HG02981 (cell line): ENCODE data around the gene CTSV.
A peak's percentile ranks its signal among the peaks of the same experiment; 100 is the strongest.
"Not testable (repeated sequence)": the region's sequence is repeated elsewhere in the genome, so short reads cannot be mapped to it uniquely, and the experiment has no call there.

Experiments
- ATAC-seq: cut with Tn5 transposase; IDR thresholded peaks from one replicate; pipeline ENCODE4 v1.9.1; 2021; ENCODE audit warnings: mild to moderate bottlenecking, moderate library complexity; ENCODE audit not compliant: unreplicated experiment

CTSV gene

DNA sequence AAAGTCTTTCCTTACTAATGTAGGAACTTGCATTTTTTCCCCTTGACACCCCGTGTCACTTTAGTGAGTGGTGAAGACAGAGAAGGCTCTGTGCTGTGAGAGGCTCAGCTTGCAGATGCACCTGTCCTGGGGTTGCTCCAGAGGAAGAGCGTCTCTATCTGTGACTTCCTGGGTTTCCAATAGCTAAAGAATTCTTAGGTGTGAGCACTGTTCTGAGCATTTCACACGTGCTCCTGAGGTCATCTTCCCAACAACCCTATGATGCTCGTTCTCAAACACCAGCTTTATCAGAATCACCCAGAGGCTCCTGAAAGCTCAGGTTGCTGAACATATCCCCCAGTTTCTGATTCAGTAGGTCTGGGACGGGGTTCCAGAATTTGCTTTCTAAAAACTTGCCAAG is 6.4 kb upstream of the CTSV start:
- ATAC-seq, result no peak

DNA sequence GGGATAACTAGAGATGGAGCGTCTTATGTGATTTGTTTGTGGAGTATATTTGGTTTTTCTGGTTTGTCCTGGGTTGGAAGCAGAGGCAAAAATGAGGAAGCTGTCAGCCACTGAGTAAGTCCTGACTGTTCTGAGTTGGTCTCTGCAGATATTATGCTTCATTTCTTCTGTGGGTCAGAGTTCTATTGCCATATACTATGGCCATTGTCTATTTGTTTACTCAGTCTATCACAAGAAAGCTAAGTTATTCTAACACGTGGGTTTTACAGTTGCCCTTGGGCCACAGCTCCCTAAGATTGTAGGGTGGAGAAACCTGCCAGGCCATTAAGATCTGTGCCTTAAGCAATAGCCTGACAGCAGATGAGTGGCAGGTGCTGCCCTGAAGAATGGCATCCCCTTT is 3.0 kb upstream of the CTSV start:
- ATAC-seq, result no peak

DNA sequence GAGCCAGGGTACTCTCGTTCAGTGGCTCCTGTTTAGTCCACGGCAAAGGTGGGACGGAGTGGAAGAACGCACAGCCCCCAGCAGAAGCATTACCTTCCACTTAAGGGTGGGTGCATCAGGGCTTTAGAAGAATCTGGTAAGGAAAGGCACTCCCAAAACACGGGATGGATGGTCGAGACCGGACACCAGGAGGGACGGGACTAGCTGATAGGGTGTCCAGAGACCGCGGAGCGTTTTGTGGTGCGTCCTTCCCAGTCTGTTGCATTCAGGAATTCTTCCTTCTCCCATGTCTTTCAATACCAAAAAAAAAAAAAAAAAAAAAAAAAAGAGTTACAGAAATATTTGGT is 545 bp upstream of the CTSV start:
- no peak for ATAC-seq

DNA sequence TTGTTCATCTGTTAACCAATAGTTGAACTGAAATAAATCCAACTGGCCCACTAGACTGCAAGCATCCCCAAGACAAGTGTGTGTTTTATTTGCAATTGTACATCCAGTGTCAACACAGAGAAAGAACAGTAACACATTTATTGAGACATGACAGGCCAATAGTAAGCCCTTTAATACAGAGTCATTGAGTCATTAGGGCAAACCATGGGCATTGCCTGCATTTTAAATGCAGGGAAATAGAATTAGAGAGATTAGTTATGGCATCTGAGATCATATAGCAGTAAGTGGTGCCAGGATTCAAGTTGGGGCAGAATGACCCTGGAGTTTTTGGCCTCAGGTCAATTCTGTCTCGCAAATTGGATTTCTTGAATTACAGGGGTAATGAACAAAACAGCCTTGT is 15.4 kb downstream of the CTSV start:
- ATAC-seq, result not testable (repeated sequence)

DNA sequence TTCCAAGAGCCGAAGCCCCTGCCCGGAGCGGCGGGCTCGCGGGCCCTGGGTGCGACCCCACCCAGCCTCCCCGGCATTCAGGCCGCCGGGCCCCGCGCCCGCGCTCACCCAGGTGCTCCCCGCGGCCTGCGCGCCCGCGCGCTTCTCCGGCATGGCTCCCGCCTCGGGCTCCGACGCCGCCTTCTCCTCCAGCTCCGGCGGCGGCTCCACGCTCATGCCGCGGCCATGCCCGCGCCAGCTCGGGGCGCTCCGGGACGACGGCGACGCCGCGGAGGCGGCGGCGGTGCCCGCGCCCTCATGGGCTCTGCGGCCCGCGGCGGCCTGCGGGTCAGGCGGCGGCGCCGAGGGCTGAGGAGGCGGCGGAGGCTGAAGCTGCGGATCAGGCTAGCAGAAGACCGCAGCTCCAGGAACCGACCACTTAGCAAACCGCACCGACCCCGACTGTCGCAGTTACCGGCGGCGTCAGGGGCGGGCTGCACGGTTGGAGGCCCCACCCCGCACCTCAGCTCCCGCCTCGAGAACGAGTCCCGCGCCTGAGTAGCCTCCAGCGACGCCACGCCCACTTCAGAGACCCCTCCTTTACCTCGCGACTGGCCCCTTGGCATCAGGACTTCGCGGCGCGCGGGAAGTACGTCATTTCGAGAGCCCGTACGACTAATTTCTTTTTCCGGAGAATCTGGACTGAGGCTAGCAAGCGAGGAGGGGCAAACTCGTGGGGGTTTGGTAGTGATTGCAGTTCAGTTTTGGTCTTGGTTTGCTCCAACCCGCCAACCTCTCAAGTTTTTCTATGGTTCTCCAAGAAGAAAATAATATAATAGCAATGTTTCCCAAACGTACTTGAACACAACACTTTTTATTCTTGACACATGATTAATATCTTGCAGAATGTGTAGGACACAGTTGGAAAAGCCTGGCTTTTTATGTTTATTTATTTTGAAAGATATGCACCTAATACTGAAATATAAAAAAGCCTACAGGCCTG is 25.5 kb downstream of the CTSV start:
- peak; percentile 77 for ATAC-seq

DNA sequence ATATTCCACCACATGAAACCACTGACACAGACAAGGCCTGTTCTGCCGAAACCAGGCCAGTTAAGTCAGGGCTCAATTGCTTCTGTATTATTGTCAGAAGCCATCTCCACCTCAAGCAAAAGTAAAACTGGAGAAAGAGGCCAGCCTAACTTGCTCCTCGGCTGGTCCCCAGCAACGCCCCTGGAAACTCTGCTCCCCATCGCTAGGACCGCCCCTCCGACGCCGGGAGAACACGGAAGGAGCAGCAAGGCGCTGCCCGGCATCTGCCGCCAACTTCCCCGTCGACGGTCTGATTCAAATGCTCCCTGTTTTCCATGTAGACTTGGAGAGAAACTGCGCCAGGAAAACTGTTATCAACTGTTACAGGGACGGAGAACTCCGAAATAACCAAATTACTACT is 26.3 kb downstream of the CTSV start:
- ATAC-seq, result peak; percentile 58

DNA sequence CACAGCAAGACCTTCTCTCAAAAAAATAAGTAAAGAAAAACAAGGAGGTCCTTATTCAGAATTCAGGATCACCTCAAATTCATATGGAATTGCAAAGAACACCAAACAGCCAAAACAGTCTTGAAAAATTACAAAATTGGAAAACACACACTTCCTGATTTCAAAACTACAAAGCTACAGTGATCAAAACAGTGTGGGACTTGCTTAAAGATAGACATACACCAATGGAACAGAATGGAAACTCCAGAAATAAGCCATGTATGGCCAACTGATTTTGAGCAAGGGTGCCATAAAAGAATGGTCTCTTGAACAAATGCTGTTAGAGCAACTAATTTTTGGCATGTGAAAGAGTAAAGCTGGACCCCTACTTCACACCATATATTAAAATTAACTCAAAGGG is 36.7 kb downstream of the CTSV start:
- ATAC-seq, result not testable (repeated sequence)

DNA sequence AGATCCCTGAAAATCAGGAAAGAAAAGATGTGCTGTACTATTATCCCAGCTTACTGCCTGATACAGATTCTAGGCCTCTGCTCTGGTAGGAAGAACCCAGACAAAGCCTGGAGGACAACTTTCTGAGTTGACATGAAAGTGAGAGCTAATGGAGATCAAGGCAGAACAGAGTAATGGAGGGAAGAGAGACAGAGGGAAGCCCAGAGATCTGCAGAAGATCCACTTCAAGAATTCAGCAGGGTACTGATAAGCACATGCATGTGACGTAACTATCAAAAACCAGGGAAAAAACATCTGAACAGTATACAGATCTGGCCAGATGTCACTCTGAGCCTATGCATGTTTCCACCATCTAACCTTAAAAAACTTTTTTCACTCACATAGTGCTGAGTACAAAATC is 37.6 kb downstream of the CTSV start:
- not testable (repeated sequence) for ATAC-seq

DNA sequence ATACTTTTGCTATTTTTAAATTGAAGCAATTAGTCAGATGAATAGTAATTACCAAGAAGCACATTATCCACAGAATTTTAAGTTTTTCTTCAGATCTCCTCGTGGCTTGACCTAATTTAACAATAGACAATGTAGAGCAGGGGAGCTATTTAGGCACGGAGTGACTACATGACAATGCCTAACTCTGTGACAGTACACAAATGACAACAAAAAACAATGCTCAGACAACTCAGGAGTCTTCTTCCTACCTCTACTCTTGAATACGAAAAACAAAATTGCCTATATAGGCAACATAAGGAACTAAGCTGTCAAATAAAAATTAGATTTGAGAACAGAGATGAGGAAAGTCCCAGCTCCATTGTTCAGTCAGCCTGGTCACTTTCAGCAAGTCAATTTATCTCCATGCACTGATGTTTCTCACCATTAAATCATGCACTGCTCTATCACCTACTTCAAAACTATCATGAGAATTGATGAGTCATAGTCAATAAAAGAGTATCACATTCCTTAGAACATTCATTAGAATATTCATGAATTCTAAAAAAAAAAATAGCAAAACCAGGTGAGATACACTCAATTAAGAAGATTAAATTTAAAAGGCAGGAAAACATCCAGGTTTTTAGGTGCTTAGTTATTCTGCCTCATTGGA is 38.7 kb downstream of the CTSV start:
- not testable (repeated sequence) for ATAC-seq

DNA sequence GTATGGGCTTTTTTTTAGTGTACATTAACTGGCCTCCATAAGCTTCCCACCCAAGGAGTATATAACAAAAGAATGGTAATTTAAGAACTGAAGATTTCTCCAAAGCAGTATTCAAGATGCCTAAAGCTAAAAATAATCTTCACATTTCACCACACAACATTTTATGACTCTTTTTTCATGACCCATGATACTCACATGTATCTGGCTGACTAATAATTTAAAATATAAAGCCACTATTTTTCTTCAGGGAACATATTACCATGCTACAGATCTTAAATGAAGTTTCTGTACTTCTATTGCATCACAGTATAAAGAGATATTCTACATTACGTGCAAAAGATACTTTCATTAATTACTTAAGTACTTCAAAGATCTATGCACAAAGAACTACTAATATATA is 39.2 kb downstream of the CTSV start:
- ATAC-seq, result not testable (repeated sequence)

DNA sequence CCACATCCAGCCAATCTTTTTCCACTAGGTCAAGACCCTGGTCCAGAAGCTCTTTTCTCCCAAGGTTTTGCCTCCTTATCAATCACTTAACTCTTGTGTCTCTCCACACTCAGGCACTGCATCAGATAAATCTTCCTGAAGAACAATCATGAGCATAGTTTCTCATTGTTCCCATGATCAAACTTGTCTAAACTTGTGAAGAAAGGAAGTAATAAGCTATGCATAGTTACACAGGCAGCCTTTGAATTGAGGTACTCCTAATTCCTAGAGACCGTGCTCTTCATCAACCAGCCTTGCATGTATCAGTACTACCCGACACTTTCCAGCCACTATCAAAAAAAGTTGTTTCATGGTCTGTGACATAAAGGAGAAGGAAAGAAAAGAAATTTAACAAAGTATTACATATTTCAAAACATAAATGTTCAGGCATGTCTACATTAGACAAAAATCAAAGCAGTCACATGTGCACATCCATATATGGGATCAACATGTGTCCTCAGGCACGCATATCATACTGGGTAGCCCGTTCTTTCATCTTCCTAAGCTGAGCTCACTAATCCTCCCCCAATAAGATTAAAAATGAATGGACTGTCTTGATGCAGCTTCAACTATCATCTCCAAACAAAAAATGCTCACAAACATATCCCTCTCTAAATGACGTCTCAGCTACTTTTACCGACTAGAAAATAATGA is 41.8 kb downstream of the CTSV start:
- ATAC-seq, result not testable (repeated sequence)

DNA sequence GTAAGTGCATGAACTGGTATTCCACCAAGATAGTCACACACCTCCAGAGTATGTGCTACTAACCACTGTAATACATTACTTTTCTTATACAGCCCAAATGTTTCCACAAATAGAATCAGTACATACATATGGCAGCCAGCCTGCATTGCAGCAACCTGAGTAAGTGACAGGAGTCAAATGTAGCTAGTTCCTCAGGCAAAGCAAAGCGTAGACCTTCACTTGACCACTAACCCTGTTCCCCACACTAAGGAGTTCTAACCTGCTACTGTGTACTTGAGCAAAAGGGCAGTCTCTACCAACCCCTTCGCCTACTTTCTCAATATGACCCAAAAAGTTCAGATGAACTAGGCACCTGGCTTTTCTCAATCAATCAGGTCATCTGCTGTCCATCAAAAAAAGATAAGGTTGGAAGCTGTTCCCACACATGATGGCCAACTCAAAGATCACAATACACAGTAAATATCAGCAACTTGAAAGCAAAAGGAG is 44.4 kb downstream of the CTSV start:
- not testable (repeated sequence) for ATAC-seq

DNA sequence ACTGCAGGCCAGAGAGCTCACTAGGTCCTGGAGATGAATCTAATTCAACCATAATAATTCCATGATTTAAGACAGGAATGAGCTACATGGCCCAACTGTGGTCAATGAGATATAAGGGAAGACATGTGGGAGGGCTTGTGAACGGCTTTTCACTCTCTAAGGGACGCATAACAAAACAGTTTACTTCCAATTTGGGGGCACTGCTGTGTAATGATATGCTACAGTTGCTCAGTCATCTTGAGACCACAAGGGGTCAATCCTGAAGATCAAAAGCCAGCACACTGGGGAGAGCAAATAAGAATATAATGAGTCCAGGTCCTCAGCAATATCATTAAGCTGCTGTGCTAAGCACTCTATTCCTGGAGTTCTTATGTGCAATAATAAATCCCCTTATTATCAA is 46.6 kb downstream of the CTSV start:
- ATAC-seq, result not testable (repeated sequence)

DNA sequence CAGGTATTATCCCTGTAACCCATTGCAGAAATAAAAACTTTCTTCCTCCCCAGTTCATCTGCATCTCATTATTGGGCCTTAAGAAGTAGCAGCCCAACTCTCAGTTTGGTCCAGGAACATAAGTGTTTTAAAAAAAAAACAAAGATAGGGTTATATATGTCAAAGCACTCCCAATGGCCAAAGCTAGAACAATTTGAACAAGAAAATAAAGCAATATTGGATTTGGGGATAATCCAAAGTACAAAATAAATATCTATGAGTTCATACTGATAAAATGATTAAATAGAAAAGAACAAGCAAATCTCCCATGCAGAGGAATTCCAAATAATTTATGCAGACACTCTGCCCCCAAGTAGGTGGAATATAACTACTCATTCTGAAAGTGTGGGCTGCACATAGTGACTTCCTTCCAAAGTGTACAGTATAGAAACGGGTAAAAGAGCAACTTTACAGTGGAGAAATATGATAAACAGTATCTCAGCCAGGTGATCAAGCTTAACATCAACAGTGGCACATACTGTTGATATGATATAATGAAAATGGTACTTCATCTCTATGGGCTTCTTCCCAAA is 49.1 kb downstream of the CTSV start:
- not testable (repeated sequence) for ATAC-seq

DNA sequence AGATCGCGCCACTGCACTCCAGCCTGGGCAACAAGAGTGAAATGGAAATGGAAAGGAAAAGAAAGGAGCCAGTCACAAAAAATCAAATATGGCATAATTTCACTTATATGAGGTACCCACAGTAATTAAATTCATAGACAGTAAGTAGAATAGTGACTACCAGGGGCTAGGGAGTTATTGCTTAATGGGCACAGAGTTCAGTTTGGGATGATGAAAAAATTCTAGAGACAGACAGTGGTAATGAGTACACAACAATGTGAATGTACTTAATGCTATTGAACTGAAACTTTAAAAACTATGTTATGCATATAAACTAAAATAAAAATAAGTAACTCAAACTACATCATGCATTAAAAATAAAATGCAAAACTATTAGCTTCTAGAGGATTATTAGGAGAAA is 54.1 kb downstream of the CTSV start:
- not testable (repeated sequence) for ATAC-seq

DNA sequence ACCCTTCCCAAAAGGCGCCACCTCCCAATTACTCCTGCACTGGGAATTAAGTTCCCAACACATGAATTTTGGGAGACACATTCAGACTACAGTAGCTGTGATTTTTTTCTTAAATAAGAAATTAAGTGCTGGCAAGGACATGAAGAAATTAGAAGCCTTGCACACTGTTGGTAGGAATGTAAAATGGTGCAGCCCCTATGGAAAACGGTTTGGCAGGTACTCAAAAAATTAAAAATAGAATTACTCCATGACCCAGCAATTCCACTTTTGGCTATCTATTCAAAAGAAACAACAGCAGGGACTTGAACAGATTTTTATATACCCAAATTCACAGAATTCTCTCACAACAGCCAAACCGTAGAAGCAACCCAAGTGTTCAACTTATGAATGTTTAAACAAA is 54.8 kb downstream of the CTSV start:
- ATAC-seq, result not testable (repeated sequence)

DNA sequence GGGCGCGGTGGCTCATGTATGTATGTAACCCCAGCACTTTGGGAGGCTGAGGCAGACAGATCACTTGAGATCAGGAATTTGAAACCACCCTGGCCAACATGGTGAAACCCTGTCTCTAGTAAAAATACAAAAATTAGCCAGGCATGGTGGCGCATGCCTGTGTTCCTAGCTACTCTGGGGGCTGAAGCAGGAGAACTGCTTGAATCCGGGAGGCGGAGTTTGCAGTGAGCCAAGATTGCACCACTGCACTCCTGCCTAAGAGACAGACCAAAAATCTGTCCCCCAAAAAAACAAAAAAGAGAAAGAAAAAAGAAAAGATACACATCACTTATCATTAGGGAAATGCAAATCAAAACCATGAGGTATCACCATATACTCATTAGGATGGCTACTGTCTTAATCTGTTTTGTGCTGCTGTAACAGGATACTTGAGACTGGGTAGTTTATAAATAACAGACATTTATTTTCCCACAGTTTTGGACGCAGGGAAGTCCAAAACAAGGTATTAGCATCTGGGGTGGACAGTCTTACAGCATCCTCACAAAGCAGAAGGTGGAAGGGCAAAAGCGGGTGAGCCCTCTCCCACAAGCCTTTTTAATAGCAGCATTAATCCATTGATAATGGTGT is 55.3 kb downstream of the CTSV start:
- ATAC-seq, result not testable (repeated sequence)
